H1 (cell line): Measurements from ENCODE around the gene LECT2. TPM values are rescaled to one million over a fixed set of nuclear protein-coding genes. Genes with fewer than 3 reads are reported as not detected.

Source experiments
- ASH2L ChIP-seq: fragments of 200-600, 300-600 bp; sonication (generic); IDR thresholded peaks from one replicate; pipeline ENCODE4 v1.7.1; 2017; ENCODE audit warnings: low read length
- CBX8 ChIP-seq: fragments of 300-800, 300-1000 bp; sonication (generic); IDR thresholded peaks from 2 replicates; pipeline ENCODE4 v1.7.1; 2016; ENCODE audit warnings: low read depth, low read length, borderline replicate concordance
- CREB1 ChIP-seq: IDR thresholded peaks from 2 replicates; pipeline ENCODE4 v1.6.1; 2012; ENCODE audit warnings: inconsistent platforms
- POLR2AphosphoS5 ChIP-seq: IDR thresholded peaks from 2 replicates; pipeline ENCODE4 v1.6.1; 2011; ENCODE audit warnings: low read depth, low read length
- SIX5 ChIP-seq: IDR thresholded peaks from 2 replicates; pipeline ENCODE4 v1.6.1; 2011; ENCODE audit warnings: mild to moderate bottlenecking, low read depth, low read length
- SP2 ChIP-seq: IDR thresholded peaks from 2 replicates; pipeline ENCODE4 v1.6.1; 2012; ENCODE audit warnings: mild to moderate bottlenecking, low read length, inconsistent platforms
- TEAD4 ChIP-seq: IDR thresholded peaks from 2 replicates; pipeline ENCODE4 v1.6.1; 2012; ENCODE audit warnings: low read depth, low read length, inconsistent platforms, mixed read lengths
- ZNF274 ChIP-seq: IDR thresholded peaks from 2 replicates; pipeline ENCODE4 v1.7.0; 2012; ENCODE audit warnings: low read length, borderline replicate concordance; ENCODE audit errors: extremely low read depth
- polyA plus RNA-seq, 7 experiments: library from polyadenylated mRNA; depleted of rRNA in 3 of 7; stranded (reverse) in 5 of 7; unstranded in 2 of 7; fragments of >200 nt in 5 of 7; fragments of 200-250 nt in 2 of 7; gene quantifications; 1 replicate in 5 of 7; 2 replicates in 1 of 7; 4 replicates in 1 of 7; pipeline versions ENCODE4 v1.2.1 to v1.2.3, GENCODE V29; 2011 to 2013; ENCODE audit warnings: missing spikeins in 2 of 7, mixed read lengths in 2 of 7
- total RNA-seq: library from RNA; stranded (reverse); fragmentation: NEBNext Ultra II Directional; extraction: Animal tissue kit (Norgen Biotek cat#: 25700); gene quantifications from 2 replicates; pipeline ENCODE4 v1.2.1, GENCODE V29; 2021
- TF ChIP-seq, protein P1 (sequence below): IDR thresholded peaks from 2 replicates; pipeline ENCODE4 v1.6.1; 2012; ENCODE audit warnings: inconsistent platforms

The LECT2 gene
- total and polyA plus RNA-seq, 2 of the 8 experiments (the other 6 are each of a cell fraction or from before 2014, with no cell fraction given) = not detected

DNA sequence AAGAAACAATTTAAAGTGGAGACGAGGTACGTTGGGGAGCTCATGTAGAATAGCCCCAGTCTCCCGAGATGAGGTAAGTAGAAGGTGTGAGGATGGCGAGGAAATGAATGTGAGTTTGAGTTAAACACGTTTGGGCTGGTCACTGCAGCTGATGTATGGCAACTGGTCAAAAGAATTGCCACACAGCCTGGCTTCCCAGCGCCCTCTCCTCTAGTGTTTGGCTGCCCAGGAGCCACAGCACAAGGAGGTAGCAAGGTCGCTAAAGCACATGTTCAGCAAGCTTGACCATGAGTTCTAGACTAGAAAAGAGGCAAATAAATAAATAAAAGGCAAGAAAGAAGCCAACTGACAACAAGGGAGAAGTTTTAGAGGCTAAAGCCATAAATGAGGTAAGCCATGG lies 21.4 kb upstream of the LECT2 start (continued):
- TF ChIP-seq, protein P1, sequence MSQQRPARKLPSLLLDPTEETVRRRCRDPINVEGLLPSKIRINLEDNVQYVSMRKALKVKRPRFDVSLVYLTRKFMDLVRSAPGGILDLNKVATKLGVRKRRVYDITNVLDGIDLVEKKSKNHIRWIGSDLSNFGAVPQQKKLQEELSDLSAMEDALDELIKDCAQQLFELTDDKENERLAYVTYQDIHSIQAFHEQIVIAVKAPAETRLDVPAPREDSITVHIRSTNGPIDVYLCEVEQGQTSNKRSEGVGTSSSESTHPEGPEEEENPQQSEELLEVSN = no peak
- TF ChIP-seq ASH2L (no peak), SIX5 (no peak), TEAD4 (no peak), SP2 (no peak), POLR2AphosphoS5 (no peak), CREB1 (no peak), ZNF274 (no peak), CBX8 (no peak)
